ENCODE data around the gene HSPA1B. TPM values are rescaled to one million over a fixed set of nuclear protein-coding genes. Genes with fewer than 3 reads are reported as not detected.

HSPA1B gene
- total RNA-seq, 1 experiment from 2014 or later: 85.1 TPM

GRCh38 chr6:31877125-31877650 lies 49.6 kb downstream of the HSPA1B start:
- no peak overlapping the region for H4K8ac ChIP-seq (replicated peaks; ENCODE audit: insufficient read length, low read depth, low read length)
- H3K56ac ChIP-seq (ENCODE audit: insufficient read length, low read depth, low read length): no peak overlapping the region
- TF ChIP-seq CTCF (conservative IDR thresholded peaks at IDR 0.05): no peak
- H3K4me1 ChIP-seq (ENCODE audit: insufficient read depth, low read length): no peaks in the 10 kb centered on the region
- H4K20me1 ChIP-seq (ENCODE audit: control insufficient read depth, insufficient read depth, insufficient read length): no peaks in the 10 kb centered on the region
- no peak overlapping the region for H3K4ac ChIP-seq (ENCODE audit: low read depth, low read length)
- no CpG with 5 or more reads among the region's 3 CpGs for WGBS (ENCODE audit: extremely low coverage, insufficient read length, low lambda C conversion rate)
- H3K4me2 ChIP-seq (ENCODE audit: insufficient read depth, insufficient read length, low read length): no peak overlapping the region
- H3K27me3 ChIP-seq (ENCODE audit: insufficient read depth, low read length): no peaks in the 10 kb centered on the region
- no peak overlapping the region for H3K18ac ChIP-seq (ENCODE audit: insufficient read length, low read depth, low read length)
- H3K27ac Mint-ChIP-seq: no peak overlapping the region; a peak in 1 of 7 replicates
- H3K9ac ChIP-seq (ENCODE audit: extremely low read depth, insufficient read length, low read length): no peak overlapping the region
- H4K5ac ChIP-seq (ENCODE audit: insufficient read length, low read depth, low read length): no peak overlapping the region
- H3K27ac ChIP-seq (ENCODE audit: insufficient read length, low read depth, low read length): no peak overlapping the region
- H2BK20ac ChIP-seq (ENCODE audit: low read depth, low read length, poor library complexity, severe bottlenecking): no peak overlapping the region
- H3K23ac ChIP-seq (ENCODE audit: insufficient read length, low read depth, low read length): no peak overlapping the region
- H3K9me3 ChIP-seq (ENCODE audit: control insufficient read depth, low read depth, low read length): no peaks in the 10 kb centered on the region
- no peak overlapping the region for H2AK5ac ChIP-seq (ENCODE audit: insufficient read length, low read length)
- H3K14ac ChIP-seq (ENCODE audit: insufficient read depth, low read length): no peak overlapping the region
- no peak overlapping the region for H2BK15ac ChIP-seq (ENCODE audit: low read depth, low read length)
- H2BK12ac ChIP-seq (ENCODE audit: insufficient read length, low read depth, low read length): no peak overlapping the region
- no peaks in the 10 kb centered on the region; the same call in 1 of the 2 replicates for H3K27me3 Mint-ChIP-seq (ENCODE audit: low read depth)
- H3K79me2 ChIP-seq (ENCODE audit: insufficient read depth, low read length): no peaks in the 10 kb centered on the region
- H3K4me3 Mint-ChIP-seq: no peak overlapping the region
- no peaks in the 10 kb centered on the region for H3K23me2 ChIP-seq (ENCODE audit: insufficient read length, low read depth, low read length, poor library complexity, severe bottlenecking)
- no peak overlapping the region for H2AFZ ChIP-seq (ENCODE audit: low read length)
- H4K91ac ChIP-seq (ENCODE audit: insufficient read length, low read depth, low read length): no peak overlapping the region
- H2BK5ac ChIP-seq (ENCODE audit: insufficient read length, low read length): no peak overlapping the region
- no peak for DNase-seq
- peaks cover 3 to 27% of the 10 kb centered on the region in 2 experiments for H3K4me1 Mint-ChIP-seq
- H3K36me3 Mint-ChIP-seq (ENCODE audit: insufficient read depth in 1 of 3, low read depth in 3 of 3): peaks cover 19 to 26% (median 26%) of the 10 kb centered on the region in 3 experiments; a peak in 6 of 7 replicates
- H2BK120ac ChIP-seq (ENCODE audit: low read depth, low read length, poor library complexity, severe bottlenecking): no peak overlapping the region
- H3K79me1 ChIP-seq (ENCODE audit: insufficient read depth, low read depth, low read length, poor library complexity, severe bottlenecking): no peaks in the 10 kb centered on the region
- no peak overlapping the region for H3T11ph ChIP-seq (ENCODE audit: low read length)
- no peaks in the 10 kb centered on the region for H3K9me3 Mint-ChIP-seq

All from H9 (cell line).